ENCODE measurements around the gene CFAP46.
"Not testable (repeated sequence)": the region's sequence is repeated elsewhere in the genome, so short reads cannot be mapped to it uniquely, and the experiment has no call there.

The CFAP46 gene

DNA sequence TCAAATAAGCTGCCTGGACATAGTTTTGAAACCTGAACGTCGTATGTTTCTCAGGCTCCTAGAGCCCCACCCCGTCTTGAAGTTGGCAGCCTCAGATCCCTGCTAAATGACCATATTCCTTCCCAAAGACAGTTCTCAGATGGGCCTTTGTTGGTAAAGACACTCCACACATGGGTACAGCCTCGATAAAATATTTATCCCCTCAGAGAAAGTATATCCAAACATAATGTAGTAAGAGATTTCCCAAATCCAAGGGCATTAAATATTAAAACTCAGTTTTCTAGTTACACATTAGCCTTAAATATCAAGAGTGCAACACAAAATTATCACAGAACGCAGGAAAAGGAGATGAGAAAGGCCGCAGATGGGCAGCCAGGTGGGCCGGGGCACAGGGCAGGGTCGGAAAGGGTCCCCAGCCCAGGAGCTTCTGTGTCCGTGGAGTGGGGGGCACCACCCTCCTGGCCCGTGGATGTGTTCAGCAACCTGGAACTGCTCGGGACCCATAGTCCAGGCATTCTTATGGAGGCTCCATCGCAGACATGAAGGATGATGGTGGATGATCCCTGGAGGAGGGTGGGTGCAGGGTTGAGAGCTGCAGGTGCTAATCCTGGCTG lies 1.5 kb upstream of the CFAP46 start:
- no peak for DNase-seq (ENCODE audit: low spot score)

DNA sequence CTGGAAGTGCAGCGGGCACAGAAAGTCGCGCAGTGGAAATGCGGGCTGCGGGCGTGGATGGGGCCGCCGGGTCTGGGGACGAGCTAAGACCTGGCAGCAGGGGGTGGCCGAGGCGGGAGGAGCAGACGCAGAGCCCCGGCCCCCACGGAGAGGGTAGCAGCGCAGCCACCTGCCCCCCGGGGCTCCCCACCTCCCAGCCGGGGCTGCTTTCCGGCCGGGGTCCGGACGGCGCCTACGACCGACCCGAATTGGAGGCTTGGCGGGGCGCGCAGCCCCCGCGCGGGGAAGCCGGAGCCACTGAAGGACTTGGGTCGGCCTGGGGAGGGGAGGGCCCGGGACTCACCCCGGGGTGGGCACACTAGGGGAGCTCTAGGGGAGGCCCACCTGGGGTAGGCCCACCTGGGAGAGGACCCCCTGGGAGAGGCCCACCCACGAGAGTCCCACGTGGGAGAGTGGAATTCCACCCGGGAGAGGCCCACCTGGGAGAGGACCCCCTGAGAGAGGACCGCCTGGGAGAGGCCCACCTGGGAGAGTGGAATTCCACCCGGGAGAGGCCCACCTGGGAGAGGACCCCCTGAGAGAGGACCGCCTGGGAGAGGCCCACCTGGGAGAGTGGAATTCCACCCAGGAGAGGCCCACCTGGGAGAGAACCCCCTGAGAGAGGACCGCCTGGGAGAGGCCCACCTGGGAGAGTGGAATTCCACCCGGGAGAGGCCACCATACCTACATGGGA lies 854 bp upstream of the CFAP46 start:
- no peak for DNase-seq (ENCODE audit: low spot score)

GRCh38 chr10:132941640-132942051 lies 724 bp downstream of the CFAP46 start:
- no peak for DNase-seq (ENCODE audit: low spot score)

DNA sequence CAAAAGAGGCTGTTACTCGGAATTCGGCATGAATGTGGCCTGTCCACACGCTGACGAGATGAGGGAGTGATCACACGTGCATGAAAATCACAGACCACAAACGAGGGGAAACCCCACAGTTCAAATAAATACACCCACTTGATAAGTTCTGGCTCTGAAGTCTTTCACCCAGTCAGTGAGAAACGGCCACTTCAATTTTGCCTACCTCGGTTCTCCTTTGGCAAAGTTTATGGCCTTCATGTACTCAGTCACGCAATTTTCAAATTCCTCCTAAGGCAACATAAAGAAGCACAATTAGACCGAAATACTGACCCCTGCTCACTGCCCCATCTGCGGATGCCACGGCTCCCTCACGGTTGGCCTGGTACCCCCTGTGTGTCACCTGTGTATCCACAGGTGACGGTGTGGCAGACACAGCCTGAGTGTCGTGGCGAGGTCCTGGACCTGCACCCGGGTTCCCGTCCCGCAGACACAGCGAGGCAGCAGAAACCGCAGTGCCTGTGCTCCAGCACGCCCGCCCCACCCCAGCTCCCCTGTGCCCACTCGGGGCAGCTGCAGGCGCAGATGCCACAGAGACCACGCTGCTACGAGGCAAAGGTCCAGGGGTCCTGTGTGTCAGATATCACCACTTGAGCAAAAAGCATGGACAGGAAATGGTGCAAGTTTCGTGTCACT lies 1.4 kb downstream of the CFAP46 start:
- DNase-seq (ENCODE audit: low spot score), result no peak

DNA sequence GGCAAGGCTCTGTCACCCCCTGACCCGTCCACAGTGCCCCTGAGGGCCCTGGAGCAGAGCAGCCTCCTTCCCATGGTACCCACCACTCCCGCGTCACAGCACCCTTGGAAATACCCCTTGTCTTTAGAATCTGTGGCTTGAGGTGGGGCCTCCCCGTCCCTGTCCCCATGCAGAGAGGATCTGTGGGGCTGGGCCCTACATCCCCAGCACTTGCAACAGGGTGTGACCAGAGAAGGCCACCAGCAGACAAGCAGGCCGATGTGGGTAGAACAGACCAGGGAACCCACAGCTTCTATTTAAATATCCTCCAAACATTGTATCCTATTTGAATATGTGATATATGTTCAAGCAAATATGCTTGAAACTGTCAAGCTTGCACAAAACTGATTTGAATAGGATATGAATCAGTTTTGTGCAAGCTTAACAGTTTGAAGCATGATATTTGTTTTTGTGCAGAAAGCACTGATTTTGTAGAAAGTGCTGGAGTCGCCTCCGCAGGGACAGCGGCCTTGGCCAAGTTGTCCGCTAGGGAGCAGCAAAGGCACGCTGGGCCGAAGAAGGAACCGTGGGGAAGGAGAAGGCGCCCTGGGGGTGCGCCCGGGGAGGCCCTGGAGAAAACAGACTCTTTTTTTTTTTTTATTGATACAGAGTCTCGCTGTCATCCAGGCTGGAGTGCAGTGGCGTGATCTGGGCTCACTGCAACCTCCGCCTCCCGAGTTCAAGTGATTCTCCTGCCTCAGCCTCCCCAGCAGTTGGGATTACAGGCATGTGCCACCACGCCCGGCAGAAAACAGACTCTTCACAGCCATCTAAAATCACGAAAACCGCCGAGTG lies 2.2 kb downstream of the CFAP46 start:
- peak; percentile 52 for DNase-seq (ENCODE audit: low spot score)

DNA sequence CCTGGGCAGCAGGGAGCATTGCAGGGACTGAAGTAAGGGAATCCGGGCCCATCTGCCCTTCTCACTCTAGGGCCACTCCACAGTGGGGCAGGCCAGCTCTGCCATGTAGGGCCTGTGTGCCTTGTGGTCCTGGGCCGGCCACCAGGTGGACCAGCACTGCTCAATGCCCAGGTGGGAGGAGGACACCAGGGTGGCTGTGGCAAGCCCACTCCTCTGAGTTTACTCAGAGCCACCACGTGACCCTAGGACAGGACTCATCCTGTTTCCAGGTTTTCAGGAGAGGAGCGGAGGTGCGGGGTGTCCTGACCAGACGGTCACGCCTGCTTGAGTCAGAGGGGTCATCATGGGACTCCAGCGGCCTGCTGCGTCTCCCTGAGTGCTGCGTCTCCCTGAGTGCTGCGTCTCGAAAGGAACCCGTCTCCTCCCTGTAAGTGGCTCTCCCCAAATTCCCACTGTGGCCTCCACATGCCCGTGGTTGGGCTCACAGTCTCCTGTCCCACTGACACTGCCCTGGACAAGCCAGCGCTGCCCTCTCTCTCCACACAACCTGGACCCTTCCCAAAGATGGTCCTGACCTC lies 2.9 kb downstream of the CFAP46 start:
- no peak for DNase-seq (ENCODE audit: low spot score)

- peak; percentile 44 for DNase-seq (ENCODE audit: low spot score)
These were observed 3.7 kb downstream of the CFAP46 start for GRCh38 chr10:132938472-132939339.

GRCh38 chr10:132937861-132938260 lies 4.5 kb downstream of the CFAP46 start:
- DNase-seq (ENCODE audit: low spot score), result no peak

DNA sequence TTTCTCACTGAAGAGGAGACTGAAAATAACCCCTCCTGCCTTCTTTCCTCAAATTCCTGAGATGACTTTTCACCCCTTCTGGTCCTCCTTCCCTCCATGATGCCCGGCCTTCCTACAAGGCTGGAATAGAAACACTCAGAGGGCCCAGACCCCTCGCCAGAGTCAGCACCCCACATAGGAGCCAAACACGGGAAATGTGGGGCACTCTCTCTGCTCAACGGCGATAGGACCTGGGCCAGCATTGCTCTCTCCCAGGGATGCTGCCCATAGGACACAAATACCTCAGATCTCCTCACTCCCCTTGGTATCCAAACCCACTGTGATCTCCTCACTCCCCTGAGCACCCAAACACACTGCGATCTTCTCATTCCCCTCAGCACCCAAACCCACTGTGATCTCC lies 7.4 kb downstream of the CFAP46 start:
- no peak for DNase-seq (ENCODE audit: low spot score)

DNA sequence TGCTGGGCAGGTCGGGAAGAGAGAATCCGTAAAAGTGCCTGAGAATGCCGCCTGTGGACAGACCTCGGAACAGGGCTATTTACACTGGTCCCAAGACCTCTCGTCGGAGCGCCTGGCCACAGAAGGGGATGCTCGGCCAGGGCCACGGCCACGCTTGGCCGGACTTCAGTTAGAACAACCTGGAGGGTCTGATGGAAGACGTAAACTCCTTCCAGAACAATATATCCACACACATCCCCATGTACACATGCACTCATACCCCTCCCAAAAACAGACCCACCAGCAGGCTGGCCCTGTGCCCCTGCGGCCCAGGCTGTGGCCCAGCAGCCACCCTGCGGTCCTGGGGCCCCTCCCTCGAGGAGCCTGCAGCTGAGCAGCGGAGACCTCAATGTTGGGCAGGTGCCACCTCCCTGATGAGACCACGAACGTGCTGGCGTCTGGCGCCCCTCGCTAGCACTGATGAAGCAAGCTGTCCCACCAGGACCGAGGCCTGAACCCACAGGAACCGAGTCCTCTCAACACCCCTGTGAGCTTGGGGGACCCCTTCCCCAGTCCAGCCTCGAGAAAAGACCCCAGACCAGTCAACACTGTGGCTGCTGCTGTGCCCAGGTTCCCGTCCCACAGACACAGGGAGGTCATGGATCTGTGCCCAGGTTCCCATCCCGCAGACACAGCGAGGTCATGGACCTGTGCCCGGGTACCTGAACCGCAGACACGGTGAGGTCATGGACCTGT lies 8.9 kb downstream of the CFAP46 start:
- no peak for DNase-seq (ENCODE audit: low spot score)

- no peak for DNase-seq (ENCODE audit: low spot score)
These were observed 9.7 kb downstream of the CFAP46 start for GRCh38 chr10:132932461-132933307.

DNA sequence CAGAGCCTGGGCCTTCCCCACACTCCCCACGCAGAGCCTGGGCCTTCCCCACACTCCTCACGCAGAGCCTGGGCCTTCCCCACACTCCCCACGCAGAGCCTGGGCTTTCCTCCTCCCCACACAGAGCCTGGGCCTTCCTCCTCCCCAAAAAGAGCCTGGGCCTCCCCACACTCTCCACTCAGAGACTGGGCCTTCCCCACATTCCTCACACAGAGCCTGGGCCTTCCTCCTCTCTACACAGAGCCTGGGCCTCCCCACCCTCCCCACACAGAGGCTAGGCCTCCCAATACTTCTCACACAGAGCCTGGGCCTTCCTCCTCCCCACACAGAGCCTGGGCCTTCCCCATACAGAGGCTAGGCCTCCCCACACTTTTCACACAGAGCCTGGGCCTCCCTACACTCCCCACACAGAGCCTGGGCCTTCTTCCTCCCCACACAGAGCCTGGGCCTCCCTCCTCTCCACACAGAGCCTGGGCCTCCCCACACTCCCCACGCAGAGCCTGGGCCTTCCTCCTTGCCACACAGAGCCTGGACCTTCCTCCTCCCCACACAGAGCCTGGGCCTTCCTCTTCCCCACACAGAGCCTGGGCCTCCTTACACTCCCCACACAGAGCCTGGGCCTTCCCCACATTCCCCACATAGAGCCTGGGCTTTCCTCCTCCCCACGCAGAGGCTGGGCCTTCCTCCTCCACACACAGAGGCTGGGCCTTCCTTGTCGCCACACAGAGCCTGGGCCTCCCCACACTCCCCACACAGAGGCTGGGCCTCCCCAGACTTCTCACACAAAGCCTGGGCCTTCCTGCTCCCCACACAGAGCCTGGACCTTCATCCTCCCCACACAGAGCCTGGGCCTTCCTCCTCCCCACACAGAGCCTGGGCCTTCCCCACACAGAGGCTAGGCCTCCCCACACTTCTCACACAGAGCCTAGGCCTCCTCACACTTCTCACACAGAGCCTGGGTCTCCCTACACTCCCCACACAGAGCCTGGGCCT lies 10.8 kb downstream of the CFAP46 start:
- DNase-seq (ENCODE audit: low spot score), result not testable (repeated sequence)

DNA sequence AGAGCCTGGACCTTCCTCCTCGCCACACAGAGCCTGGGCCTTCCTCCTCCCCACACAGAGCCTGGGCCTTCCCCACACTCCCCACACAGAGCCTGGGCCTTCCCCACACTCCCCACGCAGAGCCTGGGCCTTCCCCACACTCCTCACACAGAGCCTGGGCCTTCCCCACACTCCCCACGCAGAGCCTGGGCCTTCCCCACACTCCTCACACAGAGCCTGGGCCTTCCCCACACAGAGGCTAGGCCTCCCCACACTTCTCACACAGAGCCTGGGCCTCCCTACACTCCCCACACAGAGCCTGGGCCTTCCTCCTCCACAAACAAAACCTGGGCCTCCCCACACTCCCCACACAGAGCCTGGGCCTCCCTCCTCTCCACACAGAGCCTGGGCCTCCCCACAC lies 11.7 kb downstream of the CFAP46 start:
- DNase-seq (ENCODE audit: low spot score), result not testable (repeated sequence)

DNA sequence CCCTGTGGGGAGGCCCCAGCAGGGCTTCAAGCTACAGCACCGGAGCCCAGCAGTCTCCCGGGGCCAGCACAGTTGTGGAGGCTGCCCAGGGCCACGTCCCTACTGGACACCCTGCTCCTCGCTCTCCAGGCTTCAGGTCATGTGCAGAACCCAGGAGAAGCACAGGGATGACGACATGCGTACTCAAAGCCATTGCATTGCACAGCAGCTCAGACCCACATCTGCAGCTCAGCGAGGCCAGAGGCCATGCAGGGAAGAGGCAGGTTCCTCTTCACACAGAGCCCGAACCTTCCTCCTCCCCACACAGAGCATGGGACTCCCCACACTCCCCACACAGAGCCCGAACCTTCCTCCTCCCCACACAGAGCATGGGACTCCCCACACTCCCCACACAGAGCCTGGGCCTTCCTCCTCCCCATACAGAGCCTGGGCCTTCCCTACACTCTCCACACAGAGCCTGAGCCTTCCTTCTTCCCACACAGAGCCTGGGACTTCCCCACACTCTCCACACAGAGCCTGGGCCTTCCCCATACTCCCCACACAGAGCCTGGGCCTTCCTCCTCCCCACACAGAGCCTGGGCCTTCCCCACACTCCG lies 12.3 kb downstream of the CFAP46 start:
- no peak for DNase-seq (ENCODE audit: low spot score)

DNA sequence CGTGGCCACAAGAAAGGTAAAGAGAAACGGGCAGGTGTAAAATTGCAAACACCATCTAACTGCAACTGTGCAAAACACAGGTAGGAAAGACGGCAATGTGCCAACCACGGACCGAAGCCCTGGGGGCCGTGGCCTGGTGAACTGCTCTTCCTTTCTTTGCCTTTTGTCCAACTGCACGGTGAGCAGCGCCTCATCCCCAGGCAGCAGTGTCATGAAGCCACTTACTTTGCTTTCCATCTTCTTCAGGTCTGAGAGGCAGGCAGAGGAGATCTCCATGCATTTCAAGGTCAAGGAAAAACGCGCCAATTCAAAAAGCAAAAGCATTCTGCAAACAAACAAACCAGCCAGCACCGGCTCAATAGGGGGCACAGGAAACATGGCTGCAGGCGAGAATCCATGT lies 12.9 kb downstream of the CFAP46 start:
- no peak for DNase-seq (ENCODE audit: low spot score)

DNA sequence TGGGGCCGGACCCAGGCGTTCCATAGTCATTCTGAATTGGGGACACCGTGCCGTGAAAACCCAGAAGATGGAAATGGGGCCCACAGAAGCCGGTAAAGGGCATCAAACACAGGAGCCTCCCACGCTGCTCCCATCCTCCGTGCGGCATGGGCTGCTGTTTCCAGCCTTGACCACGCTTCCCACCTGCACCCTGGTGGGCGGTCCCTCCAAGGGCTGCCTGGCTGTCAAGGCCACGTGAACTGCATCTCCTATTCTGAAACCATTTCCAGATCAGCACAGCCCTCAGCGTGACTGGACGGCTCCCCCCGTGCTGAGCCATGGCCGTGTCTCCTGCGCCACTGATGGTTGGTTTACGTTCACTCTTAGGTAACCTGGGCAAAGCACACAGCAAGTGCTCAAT lies 14.1 kb downstream of the CFAP46 start:
- no peak for DNase-seq (ENCODE audit: low spot score)

- no peak for DNase-seq (ENCODE audit: low spot score)
These were observed 14.5 kb downstream of the CFAP46 start for GRCh38 chr10:132927824-132928223.

All from RKO (cell line).